Measurements from ENCODE around the gene OLFM2.

Gene OLFM2

GRCh38 chr19:9838324-9838723 is 98.0 kb downstream of the OLFM2 start:
- H3K27ac ChIP-seq (ENCODE audit: poor library complexity, severe bottlenecking): no peak overlapping the region
- ATAC-seq (ENCODE audit: low read depth) (no peak), DNase-seq (ENCODE audit: low spot score) (no peak)

GRCh38 chr19:9836021-9836420 is 100.3 kb downstream of the OLFM2 start:
- DNase-seq (ENCODE audit: low spot score) (no peak), ATAC-seq (ENCODE audit: low read depth) (no peak)
- Histone ChIP-seq H3K27ac (ENCODE audit: poor library complexity, severe bottlenecking) (no peak overlapping the region), H3K4me1 (ENCODE audit: insufficient read depth, poor library complexity, severe bottlenecking) (no peaks in the 10 kb centered on the region), H3K4me3 (ENCODE audit: severe bottlenecking) (peak overlapping the region; percentile 71), H3K9me3 (ENCODE audit: severe bottlenecking) (no peaks in the 10 kb centered on the region), H3K27me3 (ENCODE audit: insufficient read depth, poor library complexity, severe bottlenecking) (no peaks in the 10 kb centered on the region), H3K36me3 (ENCODE audit: low read depth) (peaks cover 33% of the 10 kb centered on the region)
- TF ChIP-seq, protein P1, sequence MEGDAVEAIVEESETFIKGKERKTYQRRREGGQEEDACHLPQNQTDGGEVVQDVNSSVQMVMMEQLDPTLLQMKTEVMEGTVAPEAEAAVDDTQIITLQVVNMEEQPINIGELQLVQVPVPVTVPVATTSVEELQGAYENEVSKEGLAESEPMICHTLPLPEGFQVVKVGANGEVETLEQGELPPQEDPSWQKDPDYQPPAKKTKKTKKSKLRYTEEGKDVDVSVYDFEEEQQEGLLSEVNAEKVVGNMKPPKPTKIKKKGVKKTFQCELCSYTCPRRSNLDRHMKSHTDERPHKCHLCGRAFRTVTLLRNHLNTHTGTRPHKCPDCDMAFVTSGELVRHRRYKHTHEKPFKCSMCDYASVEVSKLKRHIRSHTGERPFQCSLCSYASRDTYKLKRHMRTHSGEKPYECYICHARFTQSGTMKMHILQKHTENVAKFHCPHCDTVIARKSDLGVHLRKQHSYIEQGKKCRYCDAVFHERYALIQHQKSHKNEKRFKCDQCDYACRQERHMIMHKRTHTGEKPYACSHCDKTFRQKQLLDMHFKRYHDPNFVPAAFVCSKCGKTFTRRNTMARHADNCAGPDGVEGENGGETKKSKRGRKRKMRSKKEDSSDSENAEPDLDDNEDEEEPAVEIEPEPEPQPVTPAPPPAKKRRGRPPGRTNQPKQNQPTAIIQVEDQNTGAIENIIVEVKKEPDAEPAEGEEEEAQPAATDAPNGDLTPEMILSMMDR (IDR thresholded peaks at IDR 0.05; ENCODE audit: poor library complexity, severe bottlenecking): no peak

More at GRCh38 chr19:9838324-9838723, 98.0 kb downstream of the OLFM2 start:
- H3K36me3 ChIP-seq (ENCODE audit: low read depth): peaks cover 44% of the 10 kb centered on the region
- TF ChIP-seq, protein P1 (IDR thresholded peaks at IDR 0.05; ENCODE audit: poor library complexity, severe bottlenecking): no peak
- H3K9me3 ChIP-seq (ENCODE audit: severe bottlenecking): no peaks in the 10 kb centered on the region
- no peaks in the 10 kb centered on the region for H3K4me1 ChIP-seq (ENCODE audit: insufficient read depth, poor library complexity, severe bottlenecking)
- no peak overlapping the region for H3K4me3 ChIP-seq (ENCODE audit: severe bottlenecking)
- H3K27me3 ChIP-seq (ENCODE audit: insufficient read depth, poor library complexity, severe bottlenecking): no peaks in the 10 kb centered on the region

GRCh38 chr19:9835507-9835949 is 100.8 kb downstream of the OLFM2 start:
- no peak overlapping the region for H3K27ac ChIP-seq (ENCODE audit: poor library complexity, severe bottlenecking)
- DNase-seq (ENCODE audit: low spot score) (no peak), ATAC-seq (ENCODE audit: low read depth) (peak; percentile 15)
- TF ChIP-seq, protein P1 (IDR thresholded peaks at IDR 0.05; ENCODE audit: poor library complexity, severe bottlenecking): no peak
- peak overlapping the region; percentile 71 for H3K4me3 ChIP-seq (ENCODE audit: severe bottlenecking)
- H3K9me3 ChIP-seq (ENCODE audit: severe bottlenecking): no peaks in the 10 kb centered on the region
- no peaks in the 10 kb centered on the region for H3K4me1 ChIP-seq (ENCODE audit: insufficient read depth, poor library complexity, severe bottlenecking)
- H3K27me3 ChIP-seq (ENCODE audit: insufficient read depth, poor library complexity, severe bottlenecking): no peaks in the 10 kb centered on the region
- H3K36me3 ChIP-seq (ENCODE audit: low read depth): peaks cover 28% of the 10 kb centered on the region

DNA sequence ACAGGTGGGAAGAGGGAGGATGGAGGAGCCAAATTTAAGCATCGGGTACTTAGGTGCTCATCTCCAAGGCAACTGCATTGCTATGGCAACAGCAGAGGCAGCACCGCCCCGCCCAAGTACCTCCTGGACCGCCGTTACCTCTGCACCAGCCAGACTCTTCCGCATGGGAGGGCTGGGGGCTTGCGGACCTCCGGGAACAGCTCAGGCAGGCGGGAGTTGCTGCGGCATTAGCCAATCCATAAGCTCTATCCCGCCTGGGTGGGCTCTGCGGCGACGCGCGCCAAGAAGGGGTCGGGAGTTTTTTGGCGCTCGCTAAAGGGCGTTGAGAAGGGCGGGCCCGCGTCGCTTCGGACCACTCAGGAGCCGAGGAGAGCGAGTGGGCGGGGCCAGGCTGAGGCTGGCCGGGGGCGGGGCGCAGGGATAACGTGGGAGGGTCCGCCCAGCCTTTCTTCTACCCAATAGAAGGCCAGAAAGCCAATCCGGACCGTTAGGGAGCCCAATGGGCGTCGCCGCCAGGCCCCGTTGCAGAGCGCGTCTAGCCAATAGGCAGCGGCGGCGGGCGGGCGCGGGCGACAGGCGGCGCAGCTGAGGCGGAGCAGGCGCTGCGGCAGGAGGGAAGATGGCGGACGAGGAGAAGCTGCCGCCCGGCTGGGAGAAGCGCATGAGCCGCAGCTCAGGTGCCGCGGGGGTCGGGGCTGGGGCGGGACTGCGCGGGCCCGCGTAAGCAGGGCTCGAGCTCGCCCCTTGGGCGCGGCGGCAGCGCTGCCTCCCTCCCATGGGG is 101.4 kb downstream of the OLFM2 start, which contains the start of gene PIN1:
Gene PIN1 (plus strand): TSS at position 593 of the 781 bp plus-strand sequence. CDS start 27 bp downstream, at position 620.
- Histone ChIP-seq H3K27ac (ENCODE audit: poor library complexity, severe bottlenecking) (no peak within 1 kb of the TSS), H3K4me3 (ENCODE audit: severe bottlenecking) (peak within 1 kb of the TSS; percentile 71), H3K4me1 (ENCODE audit: insufficient read depth, poor library complexity, severe bottlenecking) (no peaks in the 10 kb centered on the region), H3K9me3 (ENCODE audit: severe bottlenecking) (no peaks in the 10 kb centered on the region), H3K27me3 (ENCODE audit: insufficient read depth, poor library complexity, severe bottlenecking) (no peaks in the 10 kb centered on the region), H3K36me3 (ENCODE audit: low read depth) (peaks cover 28% of the 10 kb centered on the region)
- TF ChIP-seq, protein P1 (IDR thresholded peaks at IDR 0.05; ENCODE audit: poor library complexity, severe bottlenecking): peak; percentile 53
- DNase-seq (ENCODE audit: low spot score): peak; percentile 98
- peak; percentile 98 for ATAC-seq (ENCODE audit: low read depth)

DNA sequence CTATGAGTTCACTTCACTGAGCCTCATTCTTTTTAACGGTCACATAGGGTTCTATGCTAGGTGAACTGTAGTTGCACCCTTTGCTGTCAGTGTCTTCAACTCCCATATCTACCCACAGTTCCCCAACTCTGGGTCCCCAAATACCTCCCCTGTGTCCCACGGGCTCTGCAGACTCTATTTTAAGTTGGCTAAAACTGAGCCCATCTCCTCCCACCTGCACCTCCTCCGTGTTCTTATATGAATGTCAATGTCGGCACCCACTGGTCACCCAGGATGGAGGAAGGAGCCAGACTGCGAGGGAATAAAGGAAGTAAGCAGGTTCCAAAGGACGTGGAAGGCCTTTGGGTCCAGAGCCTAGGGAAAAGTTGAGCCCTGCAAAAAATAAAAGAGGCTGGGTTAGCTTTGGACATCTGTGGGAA is 102.0 kb downstream of the OLFM2 start:
- TF ChIP-seq, protein P1 (IDR thresholded peaks at IDR 0.05; ENCODE audit: poor library complexity, severe bottlenecking): no peak
- Histone ChIP-seq H3K9me3 (ENCODE audit: severe bottlenecking) (no peaks in the 10 kb centered on the region), H3K4me3 (ENCODE audit: severe bottlenecking) (peak overlapping the region; percentile 71), H3K36me3 (ENCODE audit: low read depth) (peaks cover 28% of the 10 kb centered on the region), H3K27me3 (ENCODE audit: insufficient read depth, poor library complexity, severe bottlenecking) (no peaks in the 10 kb centered on the region), H3K27ac (ENCODE audit: poor library complexity, severe bottlenecking) (no peak overlapping the region), H3K4me1 (ENCODE audit: insufficient read depth, poor library complexity, severe bottlenecking) (no peaks in the 10 kb centered on the region)
- DNase-seq (ENCODE audit: low spot score): no peak
- no peak for ATAC-seq (ENCODE audit: low read depth)
